ENCODE data around the gene AGPAT4. TPM values are rescaled to one million over a fixed set of nuclear protein-coding genes. Genes with fewer than 3 reads are reported as not detected.

Gene AGPAT4
- total RNA-seq, 2 experiments from 2014 or later = 0.95 to 1.3 TPM

DNA sequence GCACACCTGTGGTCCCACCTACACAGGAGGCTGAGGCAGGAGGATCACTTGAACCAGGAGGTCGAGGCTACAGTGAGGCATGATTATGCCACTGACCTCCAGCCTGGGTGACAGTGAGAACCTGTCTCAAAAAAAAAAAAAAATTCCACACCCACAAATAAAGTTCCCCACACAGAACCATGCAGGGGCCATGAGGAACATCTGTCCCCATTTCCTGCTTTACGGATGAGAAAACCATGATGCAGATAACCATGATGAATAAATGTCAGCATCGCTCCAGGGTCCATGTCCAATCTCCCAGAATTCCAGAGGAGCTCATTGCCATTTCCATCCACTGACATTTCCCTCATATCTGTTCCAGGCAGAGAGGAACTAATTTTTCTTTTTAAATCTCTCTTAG, 16.9 kb upstream of the AGPAT4 start:
- Histone ChIP-seq H3K79me2 (ENCODE audit: insufficient read depth, low read depth, low read length) (no peaks in the 10 kb centered on the region), H3K4me2 (ENCODE audit: low read length) (no peak overlapping the region), H2AFZ (ENCODE audit: low read length) (no peak overlapping the region), H3K9me3 (ENCODE audit: low read length) (no peaks in the 10 kb centered on the region), H3K4me1 (ENCODE audit: insufficient read depth, low read length, poor library complexity, severe bottlenecking) (no peaks in the 10 kb centered on the region), H4K20me1 (ENCODE audit: insufficient read depth, low read length) (no peaks in the 10 kb centered on the region), H3K4me3 (ENCODE audit: low read depth, low read length, poor library complexity, severe bottlenecking) (no peak overlapping the region), H3K9me2 (ENCODE audit: insufficient read depth, low read length) (no peaks in the 10 kb centered on the region), H3K36me3 (ENCODE audit: insufficient read depth, low read length) (no peaks in the 10 kb centered on the region), H3K27ac (ENCODE audit: low read depth, low read length, poor library complexity, severe bottlenecking) (no peak overlapping the region)
- CTCF ChIA-PET (ENCODE audit: unreplicated experiment) = no interaction called here
- no peak for TF ChIP-seq EZH2phosphoT487 (IDR thresholded peaks at IDR 0.05; ENCODE audit: borderline replicate concordance, low read depth, low read length)
- POLR2A ChIA-PET = no interaction called here
- no peak for DNase-seq (ENCODE audit: low spot score)
- BruUV-seq (replicated peaks) = no TSS peak
- intact Hi-C loops (cut with micrococcal nuclease; ENCODE audit: unreplicated experiment) = no loop called here

DNA sequence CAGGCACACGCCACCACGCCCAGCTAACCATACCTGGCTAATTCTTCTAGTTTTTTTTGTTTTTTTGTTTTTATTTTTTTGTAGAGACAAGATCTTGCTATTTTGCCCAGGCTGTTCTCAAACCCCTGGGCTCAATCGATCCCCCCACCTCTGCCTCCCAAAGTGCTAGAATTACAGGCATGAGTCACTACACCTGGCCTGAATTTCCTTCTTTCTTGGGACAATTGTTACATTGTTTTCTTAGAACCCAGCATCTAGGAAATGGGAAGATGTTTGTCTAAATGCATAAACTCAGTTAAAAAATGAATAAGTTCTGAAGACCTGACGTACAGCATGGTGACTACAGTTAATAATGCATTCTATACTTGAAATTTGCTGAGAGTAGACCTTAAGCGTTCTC, 10.8 kb upstream of the AGPAT4 start:
- Histone ChIP-seq H2AFZ (ENCODE audit: low read length) (no peak overlapping the region), H3K4me1 (ENCODE audit: insufficient read depth, low read length, poor library complexity, severe bottlenecking) (no peaks in the 10 kb centered on the region), H3K79me2 (ENCODE audit: insufficient read depth, low read depth, low read length) (no peaks in the 10 kb centered on the region), H3K36me3 (ENCODE audit: insufficient read depth, low read length) (no peaks in the 10 kb centered on the region), H3K9me3 (ENCODE audit: low read length) (no peaks in the 10 kb centered on the region), H3K4me2 (ENCODE audit: low read length) (no peak overlapping the region), H3K27ac (ENCODE audit: low read depth, low read length, poor library complexity, severe bottlenecking) (no peak overlapping the region), H3K9me2 (ENCODE audit: insufficient read depth, low read length) (no peaks in the 10 kb centered on the region), H4K20me1 (ENCODE audit: insufficient read depth, low read length) (no peaks in the 10 kb centered on the region), H3K4me3 (ENCODE audit: low read depth, low read length, poor library complexity, severe bottlenecking) (no peak overlapping the region)
- no peak for TF ChIP-seq EZH2phosphoT487 (IDR thresholded peaks at IDR 0.05; ENCODE audit: borderline replicate concordance, low read depth, low read length)
- TF ChIP-seq CTCF (conservative IDR thresholded peaks at IDR 0.05; ENCODE audit: low read length) = no peak
- intact Hi-C loops (cut with micrococcal nuclease; ENCODE audit: unreplicated experiment) = no loop called here
- no TSS peak for BruUV-seq (replicated peaks)
- ChIA-PET POLR2A (no interaction called here), CTCF (ENCODE audit: unreplicated experiment) (no interaction called here)
- no peak for DNase-seq (ENCODE audit: low spot score)

GRCh38 chr6:161281092-161281491, 7.2 kb upstream of the AGPAT4 start:
- Histone ChIP-seq H3K9me3 (ENCODE audit: low read length) (no peaks in the 10 kb centered on the region), H3K79me2 (ENCODE audit: insufficient read depth, low read depth, low read length) (no peaks in the 10 kb centered on the region), H3K27ac (ENCODE audit: low read depth, low read length, poor library complexity, severe bottlenecking) (no peak overlapping the region), H3K36me3 (ENCODE audit: insufficient read depth, low read length) (no peaks in the 10 kb centered on the region), H3K4me2 (ENCODE audit: low read length) (no peak overlapping the region), H3K4me1 (ENCODE audit: insufficient read depth, low read length, poor library complexity, severe bottlenecking) (no peaks in the 10 kb centered on the region), H4K20me1 (ENCODE audit: insufficient read depth, low read length) (no peaks in the 10 kb centered on the region), H3K4me3 (ENCODE audit: low read depth, low read length, poor library complexity, severe bottlenecking) (no peak overlapping the region), H2AFZ (ENCODE audit: low read length) (no peak overlapping the region), H3K9me2 (ENCODE audit: insufficient read depth, low read length) (no peaks in the 10 kb centered on the region)
- POLR2A ChIA-PET = no interaction called here
- CTCF ChIA-PET (ENCODE audit: unreplicated experiment) = no interaction called here
- intact Hi-C loops (cut with micrococcal nuclease; ENCODE audit: unreplicated experiment) = no loop called here
- BruUV-seq (replicated peaks) = no TSS peak
- TF ChIP-seq CTCF (conservative IDR thresholded peaks at IDR 0.05; ENCODE audit: low read length) = no peak
- TF ChIP-seq EZH2phosphoT487 (IDR thresholded peaks at IDR 0.05; ENCODE audit: borderline replicate concordance, low read depth, low read length) = no peak
- DNase-seq (ENCODE audit: low spot score) = no peak
